ENCODE data around the gene MSRB3.

DNA sequence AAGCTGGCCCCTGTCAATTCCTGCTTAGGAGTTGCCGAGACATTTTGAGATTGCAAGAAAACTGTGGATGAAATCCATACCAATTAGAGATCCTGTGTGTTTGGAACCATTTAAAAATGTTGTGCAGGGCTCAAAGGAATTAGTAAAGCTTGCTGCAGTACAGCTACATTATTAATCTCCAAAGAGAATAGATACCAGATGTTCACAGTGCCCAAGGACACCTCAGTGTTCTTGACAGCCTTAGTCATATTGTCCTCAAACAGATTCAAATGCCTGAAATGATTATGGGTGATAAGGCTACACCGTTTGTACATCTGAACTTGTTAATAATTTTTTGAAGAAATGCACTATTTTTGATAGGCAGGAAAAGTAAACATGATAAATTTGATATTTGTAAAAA is 164.6 kb downstream of the MSRB3 start:
- no peak for TF ChIP-seq TAF1 (IDR thresholded peaks at IDR 0.05; ENCODE audit: borderline replicate concordance, insufficient read depth, low read length)
- TF ChIP-seq, protein P1, sequence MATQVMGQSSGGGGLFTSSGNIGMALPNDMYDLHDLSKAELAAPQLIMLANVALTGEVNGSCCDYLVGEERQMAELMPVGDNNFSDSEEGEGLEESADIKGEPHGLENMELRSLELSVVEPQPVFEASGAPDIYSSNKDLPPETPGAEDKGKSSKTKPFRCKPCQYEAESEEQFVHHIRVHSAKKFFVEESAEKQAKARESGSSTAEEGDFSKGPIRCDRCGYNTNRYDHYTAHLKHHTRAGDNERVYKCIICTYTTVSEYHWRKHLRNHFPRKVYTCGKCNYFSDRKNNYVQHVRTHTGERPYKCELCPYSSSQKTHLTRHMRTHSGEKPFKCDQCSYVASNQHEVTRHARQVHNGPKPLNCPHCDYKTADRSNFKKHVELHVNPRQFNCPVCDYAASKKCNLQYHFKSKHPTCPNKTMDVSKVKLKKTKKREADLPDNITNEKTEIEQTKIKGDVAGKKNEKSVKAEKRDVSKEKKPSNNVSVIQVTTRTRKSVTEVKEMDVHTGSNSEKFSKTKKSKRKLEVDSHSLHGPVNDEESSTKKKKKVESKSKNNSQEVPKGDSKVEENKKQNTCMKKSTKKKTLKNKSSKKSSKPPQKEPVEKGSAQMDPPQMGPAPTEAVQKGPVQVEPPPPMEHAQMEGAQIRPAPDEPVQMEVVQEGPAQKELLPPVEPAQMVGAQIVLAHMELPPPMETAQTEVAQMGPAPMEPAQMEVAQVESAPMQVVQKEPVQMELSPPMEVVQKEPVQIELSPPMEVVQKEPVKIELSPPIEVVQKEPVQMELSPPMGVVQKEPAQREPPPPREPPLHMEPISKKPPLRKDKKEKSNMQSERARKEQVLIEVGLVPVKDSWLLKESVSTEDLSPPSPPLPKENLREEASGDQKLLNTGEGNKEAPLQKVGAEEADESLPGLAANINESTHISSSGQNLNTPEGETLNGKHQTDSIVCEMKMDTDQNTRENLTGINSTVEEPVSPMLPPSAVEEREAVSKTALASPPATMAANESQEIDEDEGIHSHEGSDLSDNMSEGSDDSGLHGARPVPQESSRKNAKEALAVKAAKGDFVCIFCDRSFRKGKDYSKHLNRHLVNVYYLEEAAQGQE (IDR thresholded peaks at IDR 0.05; ENCODE audit: insufficient read depth in 1 of 2, low read depth in 2 of 2, low read length in 2 of 2), result no peak
- TF ChIP-seq SIN3A (IDR thresholded peaks at IDR 0.05; ENCODE audit: borderline replicate concordance, insufficient read depth, low read length), result no peak
- no peak for TF ChIP-seq POLR2AphosphoS5 (IDR thresholded peaks at IDR 0.05; ENCODE audit: low read depth, low read length)
